Progenitor cell of endocrine pancreas (in vitro differentiated cells): ENCODE measurements around the gene PDZD11. TPM values are rescaled to one million over a fixed set of nuclear protein-coding genes. Genes with fewer than 3 reads are reported as not detected.
"Not testable (repeated sequence)": the region's sequence is repeated elsewhere in the genome, so short reads cannot be mapped to it uniquely, and the experiment has no call there.

Source experiments
- DNase-seq: peaks from one replicate; pipeline ENCODE4 v3.0.0; 2021; ENCODE audit warnings: low spot score; ENCODE audit not compliant: unreplicated experiment
- H3K27ac Mint-ChIP-seq: 2 replicates; pipeline ENCODE4 v1.8.0; 2021; ENCODE audit warnings: mild to moderate bottlenecking, moderate library complexity, mixed read lengths
- H3K27me3 Mint-ChIP-seq: 2 replicates; pipeline ENCODE4 v1.8.0; 2021; ENCODE audit warnings: mixed read lengths
- H3K36me3 Mint-ChIP-seq: 2 replicates; pipeline ENCODE4 v1.8.0; 2022; ENCODE audit warnings: mixed read lengths; ENCODE audit not compliant: insufficient read depth
- H3K4me1 Mint-ChIP-seq: 2 replicates; pipeline ENCODE4 v1.8.0; 2021; ENCODE audit warnings: low read depth, mixed read lengths
- H3K4me3 Mint-ChIP-seq: 2 replicates; pipeline ENCODE4 v1.8.0; 2021; ENCODE audit warnings: low read depth, mild to moderate bottlenecking, moderate library complexity, mixed read lengths
- H3K9me3 Mint-ChIP-seq: 2 replicates; pipeline ENCODE4 v1.8.0; 2021; ENCODE audit warnings: low read depth, mixed read lengths
- CTCF ChIP-seq: fragments of 200-600 bp; sonication (generic); IDR thresholded peaks from one replicate; pipeline ENCODE4 v1.5.0; 2021; ENCODE audit warnings: antibody characterized with exemption, mild to moderate bottlenecking; ENCODE audit not compliant: unreplicated experiment
- total RNA-seq: library from RNA; stranded (reverse); gene quantifications from 2 replicates; pipeline ENCODE4 v1.2.1, GENCODE V29; 2021

PDZD11 gene
- total RNA-seq, 1 donor from 2014 or later, result 38.2 TPM

GRCh38 chrX:70324326-70324725 is 34.6 kb upstream of the PDZD11 start:
- no peak for TF ChIP-seq CTCF
- Mint-ChIP-seq H3K36me3 (no peaks in the 10 kb centered on the region), H3K9me3 (peaks cover 9% of the 10 kb centered on the region), H3K4me3 (no peak overlapping the region), H3K27ac (no peak overlapping the region), H3K4me1 (no peaks in the 10 kb centered on the region), H3K27me3 (no peaks in the 10 kb centered on the region)
- no peak for DNase-seq

- H3K27ac Mint-ChIP-seq, H3K4me3 Mint-ChIP-seq, H3K4me1 Mint-ChIP-seq, DNase-seq, H3K9me3 Mint-ChIP-seq, H3K36me3 Mint-ChIP-seq, H3K27me3 Mint-ChIP-seq: not testable (repeated sequence)
These were observed 33.9 kb upstream of the PDZD11 start for GRCh38 chrX:70323628-70324027.

GRCh38 chrX:70322784-70323183 is 33.1 kb upstream of the PDZD11 start:
- Mint-ChIP-seq H3K27ac (no peak overlapping the region), H3K27me3 (no peaks in the 10 kb centered on the region), H3K9me3 (peaks cover 8% of the 10 kb centered on the region), H3K4me3 (no peak overlapping the region), H3K4me1 (no peaks in the 10 kb centered on the region), H3K36me3 (no peaks in the 10 kb centered on the region)
- TF ChIP-seq CTCF, result no peak
- no peak for DNase-seq

- no peaks in the 10 kb centered on the region for H3K27me3 Mint-ChIP-seq
- peaks cover 7% of the 10 kb centered on the region for H3K36me3 Mint-ChIP-seq
- H3K27ac Mint-ChIP-seq, result no peak overlapping the region
- no peak for TF ChIP-seq CTCF
- no peaks in the 10 kb centered on the region for H3K4me1 Mint-ChIP-seq
- H3K4me3 Mint-ChIP-seq, result no peak overlapping the region
- DNase-seq, result no peak
- peaks cover 13% of the 10 kb centered on the region for H3K9me3 Mint-ChIP-seq
These were observed 23.8 kb upstream of the PDZD11 start for GRCh38 chrX:70313503-70313902.

GRCh38 chrX:70301716-70302115 is 12.0 kb upstream of the PDZD11 start:
- H3K4me3 Mint-ChIP-seq, result no peak overlapping the region
- no peaks in the 10 kb centered on the region for H3K27me3 Mint-ChIP-seq
- H3K27ac Mint-ChIP-seq, result no peak overlapping the region
- peaks cover 4% of the 10 kb centered on the region for H3K9me3 Mint-ChIP-seq
- TF ChIP-seq CTCF, result no peak
- H3K36me3 Mint-ChIP-seq, result peaks cover 7% of the 10 kb centered on the region
- no peaks in the 10 kb centered on the region for H3K4me1 Mint-ChIP-seq
- DNase-seq, result no peak

GRCh38 chrX:70293621-70294020 is 3.9 kb upstream of the PDZD11 start:
- TF ChIP-seq CTCF, result no peak
- Mint-ChIP-seq H3K36me3 (no peaks in the 10 kb centered on the region), H3K27me3 (no peaks in the 10 kb centered on the region), H3K4me1 (peaks cover 9% of the 10 kb centered on the region), H3K9me3 (peaks cover 8% of the 10 kb centered on the region), H3K4me3 (no peak overlapping the region), H3K27ac (no peak overlapping the region)
- no peak for DNase-seq
